ENCODE data around the gene FIGNL1. TPM values are rescaled to one million over a fixed set of nuclear protein-coding genes. Genes with fewer than 3 reads are reported as not detected.

Gene FIGNL1
- total and polyA plus RNA-seq, 12 donors = 4.0 to 14.7 (median 7.8) TPM

GRCh38 chr7:50394315-50394714, 55.8 kb downstream of the FIGNL1 start:
- Histone ChIP-seq H3K27ac (no peak overlapping the region), H3K36me3 (replicated peaks in 1 of 2) (no peaks in the 10 kb centered on the region), H3K4me3 (no peak overlapping the region), H3K4me1 (replicated peaks in 1 of 2) (no peaks in the 10 kb centered on the region), H3K27me3 (peaks cover under 1% of the 10 kb centered on the region), H3K9me3 (replicated peaks in 1 of 3) (no peaks in the 10 kb centered on the region)
- no peak for DNase-seq
- WGBS, 4 donors = 60 to 97% (median 83%) methylated on average over 1 of the region's 1 CpG
- TF ChIP-seq CTCF (IDR thresholded peaks at IDR 0.05) (no peak), POLR2A (IDR thresholded peaks at IDR 0.05) (no peak)
- intact Hi-C loops (cut with DNase I) = no loop called here

Small RNA genes lying within 50 kb of the gene (small RNA-seq; reads per million reads assigned to genes)
- 0 reads per million in 2 donors for gene RNU6-1091P

Other genes starting within 250 kb of the FIGNL1 start
- gene IKZF1, start 145.6 kb downstream of the FIGNL1 start, total RNA-seq = 10 to 100 TPM in 6 of 9 donors, 1 to 10 TPM in 3; 1.5 to 31.5 (median 10.3) TPM
- gene IKZF1, start 145.6 kb downstream of the FIGNL1 start, polyA plus RNA-seq = 1 to 10 TPM in 2 of 3 donors, under 1 TPM in 1; 0.98 to 2.7 (median 2.4) TPM
- 10 to 100 TPM in 5 of 9 donors, 1 to 10 TPM in 2, under 1 TPM in 2; 0.58 to 52.7 (median 13.3) TPM for gene DDC, start 115.1 kb upstream of the FIGNL1 start, total RNA-seq
- gene DDC, start 115.1 kb upstream of the FIGNL1 start, polyA plus RNA-seq = 10 to 100 TPM; 10.4 to 27.5 (median 23.5) TPM

All from adrenal gland (tissue), 12 donors.